Activated naive CD4-positive, alpha-beta T cell treated with anti-CD3 and anti-CD28 coated beads for 36 hours (primary cell): Measurements from ENCODE around the gene FXYD5. TPM values are rescaled to one million over a fixed set of nuclear protein-coding genes. Genes with fewer than 3 reads are reported as not detected.

Experiments used
- CTCF ChIA-PET: fragments of 350-600 bp; sonication (Branson Sonifier 250); formaldehyde crosslinking; loops from one replicate; lab custom pipeline; 2021; ENCODE audit warnings: antibody characterized with exemption; lab: Charles Lee
- DNase-seq: peaks from one replicate; pipeline ENCODE4 v3.0.0-alpha.2; 2020
- H3K27ac Mint-ChIP-seq: one replicate; pipeline ENCODE4 v1.8.0; 2021; ENCODE audit warnings: mild to moderate bottlenecking, mixed read lengths
- H3K27me3 Mint-ChIP-seq: one replicate; pipeline ENCODE4 v1.8.0; 2021; ENCODE audit warnings: low read depth, mixed read lengths
- H3K36me3 Mint-ChIP-seq: one replicate; pipeline ENCODE4 v1.8.0; 2021; ENCODE audit warnings: low read depth, mixed read lengths
- H3K4me1 Mint-ChIP-seq: one replicate; pipeline ENCODE4 v1.8.0; 2021; ENCODE audit warnings: low read depth, mixed read lengths
- H3K4me3 Mint-ChIP-seq: one replicate; pipeline ENCODE4 v1.8.0; 2021; ENCODE audit warnings: mild to moderate bottlenecking, moderate library complexity, mixed read lengths
- H3K9me3 Mint-ChIP-seq: one replicate; pipeline ENCODE4 v1.8.0; 2021; ENCODE audit warnings: mixed read lengths
- intact Hi-C: fragments of 100-400 bp; cut with micrococcal nuclease; formaldehyde crosslinking; loops from one replicate; pipeline ENCODE4 v1.15.1; 2023
- total RNA-seq, 2 experiments: library from RNA; stranded (reverse); gene quantifications; one replicate each; pipeline ENCODE4 v1.2.3, GENCODE V29; 2021

The FXYD5 gene
- total RNA-seq, 2 experiments from 2014 or later, result 289 to 294 TPM

- Mint-ChIP-seq H3K36me3 (no peaks in the 10 kb centered on the region), H3K9me3 (peaks cover 2% of the 10 kb centered on the region), H3K27ac (no peak overlapping the region), H3K27me3 (no peaks in the 10 kb centered on the region), H3K4me1 (no peaks in the 10 kb centered on the region), H3K4me3 (no peak overlapping the region)
- CTCF ChIA-PET, result no interaction called here
- intact Hi-C loops, result no loop called here
- no peak for DNase-seq
These were observed 22.3 kb upstream of the FXYD5 start for GRCh38 chr19:35132254-35132653.

DNA sequence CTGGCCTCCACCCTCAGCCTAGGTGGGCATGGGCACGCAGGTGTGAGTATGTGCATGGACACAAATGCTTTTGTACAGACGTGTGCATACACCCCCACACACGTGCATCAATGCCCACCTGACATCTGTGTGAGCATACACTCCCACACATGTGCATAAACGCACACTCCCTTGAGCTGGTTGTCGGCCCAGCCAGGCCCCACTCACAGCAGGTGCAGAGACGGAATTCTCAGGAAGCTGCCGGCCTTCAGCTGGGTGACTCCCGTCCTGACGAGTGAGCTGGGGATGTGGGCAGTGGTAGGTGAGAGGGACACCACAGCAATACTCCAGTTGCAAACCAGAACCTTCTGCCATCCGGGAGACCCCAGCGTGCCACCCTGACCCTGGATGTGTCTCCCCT, 20.7 kb upstream of the FXYD5 start:
- H3K27me3 Mint-ChIP-seq, result no peaks in the 10 kb centered on the region
- intact Hi-C loops, result no loop called here
- no peak for DNase-seq
- H3K4me1 Mint-ChIP-seq, result no peaks in the 10 kb centered on the region
- CTCF ChIA-PET, result interaction anchor here (0.6 to 3.5 kb wide), 3 partner anchors 9 to 89 kb away, joined by 3 to 35 read pairs (median 3); no protein-coding TSS in a partner anchor
- H3K27ac Mint-ChIP-seq, result no peak overlapping the region
- peaks cover 2% of the 10 kb centered on the region for H3K9me3 Mint-ChIP-seq
- H3K4me3 Mint-ChIP-seq, result no peak overlapping the region
- H3K36me3 Mint-ChIP-seq, result no peaks in the 10 kb centered on the region

DNA sequence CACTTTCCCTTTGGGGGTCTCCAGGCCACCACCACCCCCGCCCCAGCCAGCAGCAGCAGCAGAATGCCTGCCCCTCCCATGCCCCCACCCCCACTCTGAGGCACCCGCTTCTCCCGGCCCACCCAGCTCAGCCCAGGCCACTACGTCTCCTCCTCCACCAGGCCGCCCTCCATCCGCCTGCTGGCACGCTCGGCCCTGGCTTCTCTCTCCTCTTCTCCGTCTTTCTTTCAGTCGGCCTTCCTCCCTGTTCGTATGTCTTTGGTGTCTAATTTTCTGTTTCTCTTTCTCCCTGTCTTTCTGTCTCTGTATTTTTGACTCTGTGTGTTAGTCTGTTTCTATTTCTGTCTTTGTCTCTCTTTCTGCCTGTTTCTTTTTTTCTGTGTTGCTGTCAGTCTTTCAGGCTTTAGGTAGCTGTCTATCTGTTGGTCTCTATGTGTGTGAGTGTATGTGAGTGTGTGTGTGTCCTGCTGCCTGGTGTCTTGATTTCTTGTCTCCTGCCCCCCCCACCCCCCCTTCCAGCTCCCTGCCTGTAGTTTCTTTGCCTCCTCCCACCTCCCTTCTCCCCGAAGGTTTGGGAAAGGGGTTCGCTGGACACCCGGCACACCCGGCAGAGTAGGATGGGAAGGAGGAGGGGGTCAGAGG, 19.8 kb upstream of the FXYD5 start, which contains the start of gene LGI4:
TSS of gene LGI4 (minus strand) at position 459 of the 642 bp plus-strand sequence. CDS start at position 80, 379 bp downstream.
- Mint-ChIP-seq H3K4me1 (no peaks in the 10 kb centered on the region), H3K4me3 (no peak within 1 kb of the TSS), H3K36me3 (no peaks in the 10 kb centered on the region), H3K9me3 (peaks cover 2% of the 10 kb centered on the region), H3K27me3 (no peaks in the 10 kb centered on the region), H3K27ac (no peak within 1 kb of the TSS)
- CTCF ChIA-PET, result interaction anchor here (1.0 to 3.5 kb wide), 6 partner anchors 10 to 91 kb away, joined by 3 to 35 read pairs (median 4); no protein-coding TSS in a partner anchor
- intact Hi-C loops, result loop anchor here (1.0 kb wide), 2 partner anchors 67 to 90 kb away; no protein-coding TSS in a partner anchor
- no peak for DNase-seq

- Mint-ChIP-seq H3K27me3 (no peaks in the 10 kb centered on the region), H3K27ac (no peak overlapping the region), H3K36me3 (no peaks in the 10 kb centered on the region), H3K4me1 (no peaks in the 10 kb centered on the region), H3K4me3 (no peak overlapping the region), H3K9me3 (peaks cover 2% of the 10 kb centered on the region)
- peak; percentile 79 for DNase-seq
- intact Hi-C loops, result loop anchor here (1.0 kb wide), 2 partner anchors 68 to 91 kb away; no protein-coding TSS in a partner anchor
- CTCF ChIA-PET, result interaction anchor here (0.6 to 3.5 kb wide), 13 partner anchors 10 to 298 kb away, joined by 3 to 35 read pairs (median 4); no protein-coding TSS in a partner anchor
These were observed 19.1 kb upstream of the FXYD5 start for GRCh38 chr19:35135389-35135909.

DNA sequence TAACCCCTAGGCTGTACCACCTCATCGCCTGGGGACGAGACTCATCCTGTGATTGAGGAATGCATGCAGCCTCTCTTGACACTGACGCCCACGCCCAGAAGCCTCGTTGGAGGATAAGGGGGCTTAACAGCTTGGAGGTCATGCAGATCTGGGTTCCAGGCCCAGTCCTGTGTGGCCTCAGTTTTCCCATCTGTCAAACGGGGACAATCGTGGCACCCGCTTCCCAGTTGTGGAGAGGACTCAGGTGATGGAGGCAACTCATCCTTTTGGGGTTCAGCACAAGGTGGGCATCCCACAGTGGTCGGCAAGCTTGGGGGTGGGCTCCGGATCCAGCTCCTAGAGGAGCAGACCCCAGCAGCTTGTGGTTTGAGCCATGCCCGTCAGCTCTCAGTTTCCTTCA, 18.3 kb upstream of the FXYD5 start:
- Mint-ChIP-seq H3K27ac (no peak overlapping the region), H3K36me3 (no peaks in the 10 kb centered on the region), H3K9me3 (peaks cover 2% of the 10 kb centered on the region), H3K4me1 (peaks cover 5% of the 10 kb centered on the region), H3K4me3 (no peak overlapping the region), H3K27me3 (no peaks in the 10 kb centered on the region)
- CTCF ChIA-PET, result interaction anchor here (0.6 to 3.5 kb wide), 14 partner anchors 10 to 298 kb away, joined by 3 to 35 read pairs (median 4); no protein-coding TSS in a partner anchor
- no peak for DNase-seq
- intact Hi-C loops, result no loop called here

DNA sequence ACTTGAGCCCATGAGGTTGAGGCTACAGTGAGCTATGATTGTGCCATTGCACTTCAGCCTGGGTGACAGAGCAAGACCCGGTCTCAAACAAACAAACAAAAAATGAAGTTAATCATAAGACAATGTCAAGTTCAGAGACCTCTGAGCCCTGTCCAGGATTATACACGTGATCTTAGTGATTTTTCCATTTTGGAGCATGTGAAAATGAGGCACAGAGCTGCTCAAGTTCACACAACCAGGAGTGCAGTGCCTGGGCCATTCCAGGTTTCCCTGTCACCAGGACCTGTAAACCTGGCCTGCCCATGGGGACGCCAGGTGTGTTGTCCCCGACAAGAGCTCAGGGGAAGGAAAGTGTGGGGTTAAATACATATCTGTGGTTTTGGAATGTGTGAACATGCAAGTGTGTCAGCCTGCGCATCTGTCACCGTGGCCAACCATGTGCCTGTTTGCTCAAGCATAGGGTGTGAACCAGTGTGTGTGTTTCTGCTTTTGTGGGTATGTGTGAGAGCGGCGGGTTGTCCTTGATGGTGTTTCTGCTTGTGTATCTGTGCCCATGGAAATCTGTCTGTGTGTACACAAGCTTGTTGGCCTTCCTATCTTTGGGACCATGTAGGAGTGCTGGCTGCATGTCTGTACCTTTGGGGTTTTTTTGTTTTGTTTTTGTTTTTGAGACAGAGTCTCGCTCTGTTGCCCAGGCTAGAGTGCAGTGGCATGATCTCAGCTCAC, 17.4 kb upstream of the FXYD5 start:
- Mint-ChIP-seq H3K4me3 (no peak overlapping the region), H3K4me1 (peaks cover 13% of the 10 kb centered on the region), H3K36me3 (no peaks in the 10 kb centered on the region), H3K9me3 (peaks cover 2% of the 10 kb centered on the region), H3K27ac (no peak overlapping the region), H3K27me3 (no peaks in the 10 kb centered on the region)
- DNase-seq, result no peak
- CTCF ChIA-PET, result interaction anchor here (0.7 to 3.5 kb wide), 11 partner anchors 10 to 93 kb away, joined by 3 to 35 read pairs (median 4); no protein-coding TSS in a partner anchor
- intact Hi-C loops, result no loop called here

DNA sequence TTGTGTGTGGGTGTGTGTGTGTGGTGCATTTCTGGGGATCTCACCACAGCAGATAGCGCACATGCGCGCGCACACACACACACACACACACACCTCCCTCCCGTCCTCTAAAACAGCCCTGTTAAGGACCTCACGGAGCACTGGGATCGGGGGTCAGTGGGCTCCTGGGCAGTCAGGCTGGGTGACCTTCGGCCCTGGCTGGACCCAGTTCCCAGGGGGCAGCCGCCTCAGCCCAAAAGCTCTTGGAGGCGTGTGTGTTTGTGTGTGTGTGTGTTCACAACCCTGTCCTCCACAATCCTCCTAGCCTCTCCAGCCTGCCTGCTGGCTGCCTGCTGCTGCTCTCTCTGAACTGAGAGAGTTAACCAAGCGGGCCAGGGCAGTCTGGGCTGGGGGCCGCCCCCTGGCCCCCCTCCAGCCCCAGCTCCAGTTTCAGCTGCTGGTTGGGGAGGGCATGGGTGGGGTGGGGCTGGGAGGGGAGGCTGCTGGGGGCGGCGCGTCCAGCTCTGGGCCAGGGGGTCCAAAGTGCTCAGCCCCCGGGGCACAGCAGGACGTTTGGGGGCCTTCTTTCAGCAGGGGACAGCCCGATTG, 16.1 kb upstream of the FXYD5 start, which contains the start of gene FXYD1:
TSS of gene FXYD1 (plus strand) at position 520 of the 588 bp plus-strand sequence. CDS start 1,256 bp downstream, outside the sequence.
- H3K27me3 Mint-ChIP-seq, result no peaks in the 10 kb centered on the region
- H3K9me3 Mint-ChIP-seq, result no peaks in the 10 kb centered on the region
- no peak for DNase-seq
- H3K4me1 Mint-ChIP-seq, result peaks cover 18% of the 10 kb centered on the region
- intact Hi-C loops, result no loop called here
- no peaks in the 10 kb centered on the region for H3K36me3 Mint-ChIP-seq
- no peak within 1 kb of the TSS for H3K27ac Mint-ChIP-seq
- no peak within 1 kb of the TSS for H3K4me3 Mint-ChIP-seq
- CTCF ChIA-PET, result interaction anchor here (1.1 kb wide), 1 partner anchor 11 kb away, joined by 3 read pairs; no protein-coding TSS in a partner anchor

GRCh38 chr19:35140207-35140961, 14.2 kb upstream of the FXYD5 start:
- no peaks in the 10 kb centered on the region for H3K36me3 Mint-ChIP-seq
- H3K4me1 Mint-ChIP-seq, result peaks cover 30% of the 10 kb centered on the region
- H3K27me3 Mint-ChIP-seq, result peaks cover 4% of the 10 kb centered on the region
- no peak overlapping the region for H3K27ac Mint-ChIP-seq
- H3K9me3 Mint-ChIP-seq, result no peaks in the 10 kb centered on the region
- CTCF ChIA-PET, result interaction anchor here (1.1 to 2.3 kb wide), 3 partner anchors 25 to 74 kb away, joined by 3 to 20 read pairs (median 8); partner anchors contain the start of gene FXYD3
- no peak for DNase-seq
- intact Hi-C loops, result loop anchor here (2.0 kb wide), 2 partner anchors 26 to 168 kb away; partner anchors contain the start of gene FXYD3
- no peak overlapping the region for H3K4me3 Mint-ChIP-seq

GRCh38 chr19:35140962-35141836, 13.3 kb upstream of the FXYD5 start:
- H3K9me3 Mint-ChIP-seq, result no peaks in the 10 kb centered on the region
- H3K27me3 Mint-ChIP-seq, result peaks cover 4% of the 10 kb centered on the region
- H3K27ac Mint-ChIP-seq, result no peak overlapping the region
- intact Hi-C loops, result loop anchor here (1.0 to 2.0 kb wide), 7 partner anchors 14 to 168 kb away; partner anchors contain the start of gene FXYD3
- CTCF ChIA-PET, result interaction anchor here (0.5 to 4.0 kb wide), 23 partner anchors 9 to 347 kb away, joined by 3 to 35 read pairs (median 5); partner anchors contain the start of genes FXYD3 and FXYD5
- peaks cover 30% of the 10 kb centered on the region for H3K4me1 Mint-ChIP-seq
- peak overlapping the region; percentile 74 for H3K4me3 Mint-ChIP-seq
- no peaks in the 10 kb centered on the region for H3K36me3 Mint-ChIP-seq
- peak; percentile 98 for DNase-seq

DNA sequence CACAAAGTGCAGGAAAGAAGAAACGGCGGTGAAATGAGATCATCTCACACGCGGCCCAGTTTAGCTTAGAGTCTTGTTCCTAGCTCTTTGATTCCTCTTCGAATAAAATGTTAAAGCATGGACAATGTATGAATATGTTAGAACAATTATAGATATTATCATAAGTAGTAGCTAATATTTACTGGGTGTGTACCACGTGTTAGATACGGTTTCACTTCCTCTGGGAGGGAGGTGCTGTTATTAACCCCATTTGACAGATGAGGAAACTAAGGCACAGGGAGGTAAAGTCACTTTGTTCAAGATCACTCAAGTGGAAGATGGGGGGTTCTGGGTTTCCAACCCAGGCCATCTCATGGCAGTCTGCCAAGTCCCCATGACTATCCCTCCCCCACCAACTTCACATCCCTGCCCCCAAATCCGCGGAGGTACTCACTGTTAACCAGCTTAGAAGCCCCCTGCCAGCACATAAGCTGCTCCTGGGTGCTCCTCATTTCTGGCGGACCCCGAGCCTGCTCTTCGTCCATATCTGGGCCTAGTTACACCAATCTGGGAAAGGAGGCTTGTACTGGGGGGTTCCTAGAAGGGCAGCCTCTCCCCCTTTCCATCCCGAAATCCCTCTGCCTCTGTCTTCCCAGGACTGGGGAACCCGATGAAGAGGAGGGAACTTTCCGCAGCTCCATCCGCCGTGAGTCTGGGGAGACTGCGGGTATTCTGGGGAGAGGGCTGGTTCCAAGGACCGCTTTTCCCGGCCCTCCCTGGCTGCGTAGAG, 12.5 kb upstream of the FXYD5 start:
- Mint-ChIP-seq H3K27ac (no peak overlapping the region), H3K4me3 (peak overlapping the region; percentile 74), H3K27me3 (peaks cover 4% of the 10 kb centered on the region), H3K4me1 (peaks cover 30% of the 10 kb centered on the region), H3K36me3 (no peaks in the 10 kb centered on the region), H3K9me3 (no peaks in the 10 kb centered on the region)
- CTCF ChIA-PET, result interaction anchor here (0.5 to 4.0 kb wide), 25 partner anchors 8 to 191 kb away, joined by 3 to 35 read pairs (median 5); partner anchors contain the start of genes FXYD3 and FXYD5
- no peak for DNase-seq
- intact Hi-C loops, result loop anchor here (1.0 to 2.0 kb wide), 7 partner anchors 13 to 169 kb away; partner anchors contain the start of gene FXYD3
